SK-N-SH (cell line): ENCODE measurements around the gene MORN5. TPM values are rescaled to one million over a fixed set of nuclear protein-coding genes. Genes with fewer than 3 reads are reported as not detected.

Source experiments
- CTCF ChIA-PET: fragments of 300-600, 350-600 bp; formaldehyde crosslinking; extraction: SDS; loops from one replicate; lab custom pipeline; 2021; lab: Yijun Ruan, JAX
- POLR2A ChIA-PET: fragments of 350-600 bp; sonication (Branson Sonifier 250); formaldehyde crosslinking; extraction: SDS; loops from one replicate; lab custom pipeline; 2020; ENCODE audit warnings: antibody characterized with exemption, inconsistent platforms; lab: Yijun Ruan, JAX
- DNase-seq: peaks from one replicate; pipeline ENCODE4 v3.0.0; 2012
- H2AFZ ChIP-seq: fragments of 200-600 bp; sonication (generic); 2 replicates; pipeline ENCODE4 v1.8.1; 2016; ENCODE audit warnings: antibody characterized with exemption, mild to moderate bottlenecking, low read depth
- H3F3A ChIP-seq: fragments of 200-600 bp; sonication (generic); replicated peaks from 2 replicates; pipeline ENCODE3; 2016; ENCODE audit warnings: antibody characterized with exemption, mild to moderate bottlenecking; ENCODE audit not compliant: insufficient read depth
- H3K27ac ChIP-seq, 2 experiments: fragments of 200-500 bp in 1 of 2; fragments of 200-600 bp in 1 of 2; sonication (Bioruptor generic) in 1 of 2; sonication (generic), shearing (Covaris generic) in 1 of 2; 2 replicates each; pipeline versions ENCODE4 v1.5.1 to v1.6.1; 2014 to 2016; ENCODE audit warnings: low read depth in 2 of 2, inconsistent platforms in 1 of 2, low read length in 1 of 2, mild to moderate bottlenecking in 1 of 2, mixed read lengths in 1 of 2
- H3K27me3 ChIP-seq: fragments of 200-600 bp; sonication (generic), shearing (Covaris generic); 2 replicates; pipeline ENCODE4 v1.6.1; 2016; ENCODE audit warnings: mixed run types; ENCODE audit not compliant: insufficient read depth
- H3K36me3 ChIP-seq, 2 experiments: fragments of 200-500 bp in 1 of 2; fragments of 200-600 bp in 1 of 2; sonication (Bioruptor generic) in 1 of 2; sonication (generic) in 1 of 2; replicated peaks in 1 of 2; 2 replicates each; pipeline versions ENCODE3 to v1.5.1; 2014 to 2016; ENCODE audit warnings: low read length in 1 of 2, mild to moderate bottlenecking in 1 of 2; ENCODE audit not compliant: insufficient read depth in 2 of 2, control insufficient read depth in 1 of 2
- H3K4me1 ChIP-seq, 2 experiments: fragments of 200-500 bp in 1 of 2; fragments of 200-600 bp in 1 of 2; sonication (Bioruptor generic) in 1 of 2; sonication (generic), shearing (Covaris generic) in 1 of 2; 2 replicates each; pipeline versions ENCODE4 v1.5.1 to v1.6.1; 2014 to 2016; ENCODE audit warnings: low read depth in 1 of 2, low read length in 1 of 2, mixed run types in 1 of 2; ENCODE audit not compliant: insufficient read depth in 2 of 2, control insufficient read depth in 1 of 2
- H3K4me2 ChIP-seq: fragments of 200-600 bp; sonication (generic), shearing (Covaris generic); 2 replicates; pipeline ENCODE4 v1.6.1; 2017; ENCODE audit warnings: mixed run types
- H3K4me3 ChIP-seq, 2 experiments: fragments of 200-500 bp in 1 of 2; fragments of 200-600 bp in 1 of 2; sonication (Bioruptor generic) in 1 of 2; sonication (generic), shearing (Covaris generic) in 1 of 2; 2 replicates each; pipeline versions ENCODE4 v1.5.1 to v1.8.1; 2014 to 2016; ENCODE audit warnings: low read depth in 2 of 2, inconsistent platforms in 1 of 2, low read length in 1 of 2, mild to moderate bottlenecking in 1 of 2, mixed read lengths in 1 of 2, moderate library complexity in 1 of 2
- H3K79me2 ChIP-seq: fragments of 200-600 bp; sonication (generic); 2 replicates; pipeline ENCODE4 v1.8.1; 2017; ENCODE audit warnings: mild to moderate bottlenecking; ENCODE audit not compliant: insufficient read depth
- H3K9ac ChIP-seq: fragments of 200-600 bp; sonication (generic); 2 replicates; pipeline ENCODE4 v1.6.1; 2017; ENCODE audit warnings: mixed run types
- H3K9me2 ChIP-seq: fragments of 200-600 bp; sonication (generic); 2 replicates; pipeline ENCODE4 v1.6.1; 2017; ENCODE audit warnings: mixed run types
- H3K9me3 ChIP-seq: fragments of 200-600 bp; sonication (generic); 2 replicates; pipeline ENCODE4 v1.6.1; 2017; ENCODE audit warnings: mixed run types, mild to moderate bottlenecking, moderate library complexity
- H4K20me1 ChIP-seq: fragments of 200-600 bp; sonication (generic); 2 replicates; pipeline ENCODE4 v1.6.1; 2017; ENCODE audit warnings: mild to moderate bottlenecking, mixed run types; ENCODE audit not compliant: insufficient read depth
- CTCF ChIP-seq: fragments of 200-600 bp; sonication (generic); IDR thresholded peaks from 2 replicates; pipeline ENCODE4 v1.6.1; 2017; ENCODE audit warnings: antibody characterized with exemption, mild to moderate bottlenecking, moderate library complexity
- EZH2phosphoT487 ChIP-seq: fragments of 200-600 bp; sonication (generic); IDR thresholded peaks from 2 replicates; pipeline ENCODE4 v1.6.1; 2017; ENCODE audit warnings: low read depth, mixed run types, mild to moderate bottlenecking, antibody characterized with exemption, moderate library complexity, borderline replicate concordance
- FOXJ3 ChIP-seq: sonication (generic); formaldehyde crosslinking; IDR thresholded peaks from 2 replicates; pipeline ENCODE4 v1.5.1; 2020; ENCODE audit warnings: mild to moderate bottlenecking, missing genetic modification reagents
- GABPA ChIP-seq: IDR thresholded peaks from 2 replicates; pipeline ENCODE4 v1.4.0; 2012; ENCODE audit warnings: low read depth, mild to moderate bottlenecking
- JUND ChIP-seq: IDR thresholded peaks from 2 replicates; pipeline ENCODE4 v1.4.0; 2012
- MXI1 ChIP-seq: IDR thresholded peaks from 2 replicates; pipeline ENCODE4 v1.6.1; 2012; ENCODE audit warnings: mild to moderate bottlenecking, low read depth, low read length, improper control_type of control experiment
- NFIC ChIP-seq: IDR thresholded peaks from 2 replicates; pipeline ENCODE4 v1.4.0; 2012; ENCODE audit warnings: borderline replicate concordance
- NRF1 ChIP-seq: IDR thresholded peaks from 2 replicates; pipeline ENCODE4 v1.6.1; 2012; ENCODE audit warnings: low read depth, mild to moderate bottlenecking, low read length
- POLR2AphosphoS5 ChIP-seq: IDR thresholded peaks from 2 replicates; pipeline ENCODE4 v1.6.1; 2012; ENCODE audit warnings: low read depth, low read length
- RAD21 ChIP-seq: IDR thresholded peaks from 2 replicates; pipeline ENCODE4 v1.6.1; 2012; ENCODE audit warnings: mild to moderate bottlenecking, low read length
- RFX5 ChIP-seq: IDR thresholded peaks from 2 replicates; pipeline ENCODE4 v1.6.1; 2012; ENCODE audit warnings: mild to moderate bottlenecking, improper control_type of control experiment, low read length
- SIN3A ChIP-seq: IDR thresholded peaks from 2 replicates; pipeline ENCODE4 v1.6.1; 2012; ENCODE audit warnings: low read depth, mild to moderate bottlenecking, low read length, moderate library complexity, borderline replicate concordance
- TAF1 ChIP-seq: IDR thresholded peaks from 2 replicates; pipeline ENCODE4 v1.6.1; 2012; ENCODE audit warnings: low read depth, mild to moderate bottlenecking, low read length, moderate library complexity, borderline replicate concordance
- TCF12 ChIP-seq: IDR thresholded peaks from 2 replicates; pipeline ENCODE4 v1.4.0; 2012
- TEAD4 ChIP-seq: IDR thresholded peaks from 2 replicates; pipeline ENCODE4 v1.4.0; 2012; ENCODE audit warnings: mild to moderate bottlenecking, borderline replicate concordance; ENCODE audit not compliant: insufficient read depth
- USF2 ChIP-seq: fragments of 150-350 bp; IDR thresholded peaks from 2 replicates; pipeline ENCODE4 v1.6.1; 2017; ENCODE audit warnings: antibody characterized with exemption, low read length, low read depth, borderline replicate concordance
- YY1 ChIP-seq: IDR thresholded peaks from 2 replicates; pipeline ENCODE4 v1.4.0; 2012; ENCODE audit warnings: low read depth, mild to moderate bottlenecking
- WGBS: methylation state at CpG from one replicate; pipeline ENCODE4 v1.1.6; 2017; ENCODE audit warnings: low lambda C conversion rate; 5-methylcytosine and 5-hydroxymethylcytosine counted together
- polyA plus RNA-seq, 3 experiments: library from polyadenylated mRNA; depleted of rRNA; stranded (reverse); fragments of >200 nt; gene quantifications; 2 replicates each; pipeline ENCODE4 v1.2.3, GENCODE V29; 2012
- TF ChIP-seq, protein P1 (sequence below): fragments of 150-350 bp; IDR thresholded peaks from 2 replicates; pipeline ENCODE4 v1.6.1; 2016; ENCODE audit warnings: mild to moderate bottlenecking, low read depth, low read length
- TF ChIP-seq, protein P2 (sequence below): IDR thresholded peaks from 2 replicates; pipeline ENCODE4 v1.4.0; 2012; ENCODE audit warnings: low read depth

Gene MORN5
- polyA plus RNA-seq, 1 of the 3 experiments (the other 2 are of a cell fraction) = not detected

GRCh38 chr9:122216798-122217418 is 57.2 kb downstream of the MORN5 start:
- H3K9ac ChIP-seq = no peak overlapping the region
- 71% methylated on average over 15 of the region's 35 CpGs for WGBS
- H3F3A ChIP-seq = peaks cover 7% of the 10 kb centered on the region
- H2AFZ ChIP-seq = no peak overlapping the region
- H3K4me3 ChIP-seq = no peak overlapping the region
- ChIA-PET POLR2A (no interaction called here), CTCF (no interaction called here)
- peaks cover 94% of the 10 kb centered on the region for H3K27me3 ChIP-seq
- H3K27ac ChIP-seq = no peak overlapping the region
- no peaks in the 10 kb centered on the region for H4K20me1 ChIP-seq
- DNase-seq = no peak
- H3K79me2 ChIP-seq = no peaks in the 10 kb centered on the region
- H3K4me2 ChIP-seq = no peak overlapping the region
- no peaks in the 10 kb centered on the region for H3K9me3 ChIP-seq
- H3K4me1 ChIP-seq = peaks cover 0 to 18% of the 10 kb centered on the region in 2 experiments; a peak in 2 of 4 replicates
- no peaks in the 10 kb centered on the region for H3K36me3 ChIP-seq
- TF ChIP-seq EZH2phosphoT487 (no peak), TAF1 (no peak), NFIC (no peak), USF2 (no peak), TEAD4 (no peak), JUND (no peak), NRF1 (no peak), YY1 (no peak), CTCF (no peak), POLR2AphosphoS5 (no peak), FOXJ3 (CRISPR knock-in tag) (no peak)
- H3K9me2 ChIP-seq = no peaks in the 10 kb centered on the region

GRCh38 chr9:122217640-122218039 is 57.9 kb downstream of the MORN5 start:
- Histone ChIP-seq H3K9me2 (no peaks in the 10 kb centered on the region), H3K27ac (no peak overlapping the region), H3K27me3 (peaks cover 94% of the 10 kb centered on the region), H3K9me3 (no peaks in the 10 kb centered on the region), H3K36me3 (no peaks in the 10 kb centered on the region), H4K20me1 (no peaks in the 10 kb centered on the region), H3F3A (peaks cover 7% of the 10 kb centered on the region), H3K4me1 (peaks cover 0 to 18% of the 10 kb centered on the region in 2 experiments; a peak in 2 of 4 replicates), H3K4me2 (no peak overlapping the region), H2AFZ (no peak overlapping the region), H3K4me3 (no peak overlapping the region), H3K9ac (no peak overlapping the region), H3K79me2 (no peaks in the 10 kb centered on the region)
- WGBS = 23% methylated on average over 4 of the region's 4 CpGs
- CTCF ChIA-PET = no interaction called here
- no peak for DNase-seq
- POLR2A ChIA-PET = no interaction called here
- no peak for TF ChIP-seq CTCF
- TF ChIP-seq SIN3A = no peak
- no peak for TF ChIP-seq MXI1
- TF ChIP-seq TEAD4 = no peak
- TF ChIP-seq TAF1 = no peak
- TF ChIP-seq, protein P1, sequence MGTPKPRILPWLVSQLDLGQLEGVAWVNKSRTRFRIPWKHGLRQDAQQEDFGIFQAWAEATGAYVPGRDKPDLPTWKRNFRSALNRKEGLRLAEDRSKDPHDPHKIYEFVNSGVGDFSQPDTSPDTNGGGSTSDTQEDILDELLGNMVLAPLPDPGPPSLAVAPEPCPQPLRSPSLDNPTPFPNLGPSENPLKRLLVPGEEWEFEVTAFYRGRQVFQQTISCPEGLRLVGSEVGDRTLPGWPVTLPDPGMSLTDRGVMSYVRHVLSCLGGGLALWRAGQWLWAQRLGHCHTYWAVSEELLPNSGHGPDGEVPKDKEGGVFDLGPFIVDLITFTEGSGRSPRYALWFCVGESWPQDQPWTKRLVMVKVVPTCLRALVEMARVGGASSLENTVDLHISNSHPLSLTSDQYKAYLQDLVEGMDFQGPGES = no peak
- no peak for TF ChIP-seq JUND
- TF ChIP-seq RAD21 = no peak
- no peak for TF ChIP-seq GABPA
- no peak for TF ChIP-seq TCF12
- TF ChIP-seq, protein P2, sequence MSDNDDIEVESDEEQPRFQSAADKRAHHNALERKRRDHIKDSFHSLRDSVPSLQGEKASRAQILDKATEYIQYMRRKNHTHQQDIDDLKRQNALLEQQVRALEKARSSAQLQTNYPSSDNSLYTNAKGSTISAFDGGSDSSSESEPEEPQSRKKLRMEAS = no peak
- TF ChIP-seq EZH2phosphoT487 = no peak
- TF ChIP-seq RFX5 = no peak
